PFSK-1 (cell line): ENCODE data around the gene DOK4.

Experiments used
- POLR2AphosphoS5 ChIP-seq: IDR thresholded peaks from 2 replicates; pipeline ENCODE4 v1.6.1; 2012; ENCODE audit warnings: low read depth, mild to moderate bottlenecking, control low read depth, low read length, moderate library complexity
- REST ChIP-seq, 2 experiments: IDR thresholded peaks; 2 replicates each; pipeline versions ENCODE4 v1.6.1 to v1.8.0; 2011 to 2012; ENCODE audit warnings: low read depth in 2 of 2, low read length in 2 of 2, control low read depth in 1 of 2, inconsistent platforms in 1 of 2, mild to moderate bottlenecking in 1 of 2, moderate library complexity in 1 of 2; ENCODE audit not compliant: insufficient read depth in 1 of 2

GRCh38 chr16:57479976-57480753, 6.1 kb downstream of the DOK4 start:
- TF ChIP-seq REST (IDR thresholded peaks at IDR 0.05; ENCODE audit: insufficient read depth in 1 of 2, low read depth in 2 of 2, low read length in 2 of 2) (peak in 1 of 2 experiments; percentile 36; a peak in 1 of 4 replicates), POLR2AphosphoS5 (no peak)
